Esophagus squamous epithelium (tissue), 4 donors: Measurements from ENCODE around the gene NECTIN2.

Source experiments
- CTCF ChIP-seq, 6 experiments: fragments of 450-650 bp in 4 of 6; fragments of 200-600 bp in 2 of 6; sonication (generic) in 2 of 6; IDR thresholded peaks; one replicate each; pipeline ENCODE4 v1.5.1; 2016 to 2019; ENCODE audit warnings: antibody characterized with exemption in 6 of 6, mild to moderate bottlenecking in 4 of 6, moderate library complexity in 4 of 6
- POLR2A ChIP-seq, 4 donors: fragments of 450-650 bp; IDR thresholded peaks; one replicate each; pipeline ENCODE4 v1.6.1; 2017; ENCODE audit warnings: antibody characterized with exemption in 4 of 4, mild to moderate bottlenecking in 4 of 4, moderate library complexity in 3 of 4

- TF ChIP-seq CTCF (IDR thresholded peaks at IDR 0.05), result no peak
- TF ChIP-seq POLR2A (IDR thresholded peaks at IDR 0.05), result no peak
Measured at GRCh38 chr19:44887648-44888047, 41.6 kb downstream of the NECTIN2 start.
